ENCODE measurements around the gene CA12. TPM values are rescaled to one million over a fixed set of nuclear protein-coding genes. Genes with fewer than 3 reads are reported as not detected.

CA12 gene
- total and polyA plus RNA-seq, 10 of the 15 experiments (the other 5 are each of a cell fraction or from before 2014, with no cell fraction given), result 0.03 to 0.10 TPM; not detected in 8

DNA sequence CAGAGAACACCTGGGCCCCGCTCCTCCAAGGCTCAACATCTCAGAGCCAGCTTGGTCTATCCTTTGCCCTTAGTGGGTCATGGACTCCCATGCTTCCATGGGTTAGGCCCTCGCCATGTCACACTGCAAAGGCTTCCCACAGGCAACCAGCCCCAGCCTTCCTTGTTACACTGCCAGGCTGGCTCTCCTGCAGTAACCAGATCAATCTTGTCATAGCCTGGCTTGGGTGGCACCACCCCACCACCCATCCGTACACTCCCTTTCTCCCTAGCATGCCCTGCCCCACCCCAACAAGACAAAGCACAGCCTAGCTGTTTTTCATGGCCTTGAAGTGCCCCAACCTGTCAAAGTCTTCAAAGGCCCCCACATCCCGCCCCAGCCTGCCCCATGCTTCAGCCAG is 30.5 kb downstream of the CA12 start (continued):
- TF ChIP-seq ESRRA (IDR thresholded peaks at IDR 0.05; ENCODE audit: low read length) (no peak), FOXM1 (IDR thresholded peaks at IDR 0.05; ENCODE audit: low read depth, low read length) (no peak)
- TF ChIP-seq, protein P1, sequence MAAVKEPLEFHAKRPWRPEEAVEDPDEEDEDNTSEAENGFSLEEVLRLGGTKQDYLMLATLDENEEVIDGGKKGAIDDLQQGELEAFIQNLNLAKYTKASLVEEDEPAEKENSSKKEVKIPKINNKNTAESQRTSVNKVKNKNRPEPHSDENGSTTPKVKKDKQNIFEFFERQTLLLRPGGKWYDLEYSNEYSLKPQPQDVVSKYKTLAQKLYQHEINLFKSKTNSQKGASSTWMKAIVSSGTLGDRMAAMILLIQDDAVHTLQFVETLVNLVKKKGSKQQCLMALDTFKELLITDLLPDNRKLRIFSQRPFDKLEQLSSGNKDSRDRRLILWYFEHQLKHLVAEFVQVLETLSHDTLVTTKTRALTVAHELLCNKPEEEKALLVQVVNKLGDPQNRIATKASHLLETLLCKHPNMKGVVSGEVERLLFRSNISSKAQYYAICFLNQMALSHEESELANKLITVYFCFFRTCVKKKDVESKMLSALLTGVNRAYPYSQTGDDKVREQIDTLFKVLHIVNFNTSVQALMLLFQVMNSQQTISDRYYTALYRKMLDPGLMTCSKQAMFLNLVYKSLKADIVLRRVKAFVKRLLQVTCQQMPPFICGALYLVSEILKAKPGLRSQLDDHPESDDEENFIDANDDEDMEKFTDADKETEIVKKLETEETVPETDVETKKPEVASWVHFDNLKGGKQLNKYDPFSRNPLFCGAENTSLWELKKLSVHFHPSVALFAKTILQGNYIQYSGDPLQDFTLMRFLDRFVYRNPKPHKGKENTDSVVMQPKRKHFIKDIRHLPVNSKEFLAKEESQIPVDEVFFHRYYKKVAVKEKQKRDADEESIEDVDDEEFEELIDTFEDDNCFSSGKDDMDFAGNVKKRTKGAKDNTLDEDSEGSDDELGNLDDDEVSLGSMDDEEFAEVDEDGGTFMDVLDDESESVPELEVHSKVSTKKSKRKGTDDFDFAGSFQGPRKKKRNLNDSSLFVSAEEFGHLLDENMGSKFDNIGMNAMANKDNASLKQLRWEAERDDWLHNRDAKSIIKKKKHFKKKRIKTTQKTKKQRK (IDR thresholded peaks at IDR 0.05; ENCODE audit: low read depth, low read length), result no peak
- TF ChIP-seq, protein P2, sequence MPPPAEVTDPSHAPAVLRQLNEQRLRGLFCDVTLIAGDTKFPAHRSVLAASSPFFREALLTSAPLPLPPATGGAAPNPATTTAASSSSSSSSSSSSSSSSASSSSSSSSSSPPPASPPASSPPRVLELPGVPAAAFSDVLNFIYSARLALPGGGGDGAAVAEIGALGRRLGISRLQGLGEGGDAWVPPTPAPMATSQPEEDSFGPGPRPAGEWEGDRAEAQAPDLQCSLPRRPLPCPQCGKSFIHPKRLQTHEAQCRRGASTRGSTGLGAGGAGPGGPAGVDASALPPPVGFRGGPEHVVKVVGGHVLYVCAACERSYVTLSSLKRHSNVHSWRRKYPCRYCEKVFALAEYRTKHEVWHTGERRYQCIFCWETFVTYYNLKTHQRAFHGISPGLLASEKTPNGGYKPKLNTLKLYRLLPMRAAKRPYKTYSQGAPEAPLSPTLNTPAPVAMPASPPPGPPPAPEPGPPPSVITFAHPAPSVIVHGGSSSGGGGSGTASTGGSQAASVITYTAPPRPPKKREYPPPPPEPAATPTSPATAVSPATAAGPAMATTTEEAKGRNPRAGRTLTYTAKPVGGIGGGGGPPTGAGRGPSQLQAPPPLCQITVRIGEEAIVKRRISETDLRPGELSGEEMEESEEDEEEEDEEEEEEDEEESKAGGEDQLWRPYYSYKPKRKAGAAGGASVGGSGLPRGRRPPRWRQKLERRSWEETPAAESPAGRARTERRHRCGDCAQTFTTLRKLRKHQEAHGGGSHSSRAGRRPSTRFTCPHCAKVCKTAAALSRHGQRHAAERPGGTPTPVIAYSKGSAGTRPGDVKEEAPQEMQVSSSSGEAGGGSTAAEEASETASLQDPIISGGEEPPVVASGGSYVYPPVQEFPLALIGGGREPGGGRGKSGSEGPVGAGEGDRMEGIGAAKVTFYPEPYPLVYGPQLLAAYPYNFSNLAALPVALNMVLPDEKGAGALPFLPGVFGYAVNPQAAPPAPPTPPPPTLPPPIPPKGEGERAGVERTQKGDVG (CRISPR knock-in tag; IDR thresholded peaks at IDR 0.05), result no peak

DNA sequence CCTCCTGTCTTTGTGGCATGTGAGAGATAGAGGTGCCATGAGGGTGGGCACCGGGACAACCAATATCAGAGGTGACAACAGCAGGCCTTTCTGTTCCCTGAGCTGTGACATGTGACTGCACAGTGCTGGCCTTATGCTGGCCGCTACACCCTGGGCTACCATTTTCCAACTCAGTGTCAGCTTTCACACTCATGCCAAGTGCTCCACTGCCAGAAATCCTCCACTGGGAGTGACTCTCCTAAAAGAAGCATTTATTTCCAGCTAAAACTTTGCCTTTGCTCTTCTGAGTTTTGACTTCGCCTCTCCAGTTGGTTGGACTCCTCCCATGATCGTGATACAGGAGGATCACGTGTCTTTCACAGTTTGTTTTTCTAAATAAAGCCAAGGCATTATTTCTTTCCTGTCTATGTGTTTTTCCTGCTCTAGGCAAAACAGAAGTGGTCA is 31.4 kb downstream of the CA12 start:
- BruUV-seq (replicated peaks), result no TSS peak
- Histone ChIP-seq H3K4me3 (no peak overlapping the region), H3K4me1 (ENCODE audit: control insufficient read depth, insufficient read depth, low read length) (no peaks in the 10 kb centered on the region), H3K4me2 (ENCODE audit: control insufficient read depth, insufficient read depth) (no peak overlapping the region), H3K27me3 (replicated peaks in 1 of 2; ENCODE audit: control insufficient read depth in 2 of 2, insufficient read depth in 2 of 2, low read length in 1 of 2) (no peaks in the 10 kb centered on the region; a peak in 2 of 4 replicates), H3K36me3 (ENCODE audit: control insufficient read depth in 2 of 2, insufficient read depth in 2 of 2, low read length in 1 of 2) (no peaks in the 10 kb centered on the region), H2AFZ (ENCODE audit: control insufficient read depth, low read depth, low read length) (no peak overlapping the region), H3K27ac (ENCODE audit: control insufficient read depth, insufficient read depth) (no peak overlapping the region), H4K20me1 (ENCODE audit: control insufficient read depth, insufficient read depth) (no peaks in the 10 kb centered on the region), H3K9me3 (replicated peaks; ENCODE audit: control insufficient read depth, insufficient read depth, low read length) (no peaks in the 10 kb centered on the region), H3K9ac (ENCODE audit: control insufficient read depth, insufficient read depth, low read length) (no peak overlapping the region), H3K79me2 (ENCODE audit: control insufficient read depth, insufficient read depth, low read length) (no peaks in the 10 kb centered on the region)
- 57% methylated on average over 5 of the region's 5 CpGs for WGBS (ENCODE audit: insufficient coverage, insufficient replicate concordance, low lambda C conversion rate, missing lambda C conversion rate)
- RAD21 ChIA-PET (ENCODE audit: unreplicated experiment), result interaction anchor here (0.6 kb wide), 1 partner anchor 188 kb away, joined by 5 read pairs; no protein-coding TSS in a partner anchor
- DNase-seq (ENCODE audit: low read depth, low spot score), result no peak
- no peak for FAIRE-seq
- SMC1A ChIA-PET (ENCODE audit: uncharacterized antibody, unreplicated experiment), result interaction anchor here (1.2 to 2.0 kb wide), 3 partner anchors 11 to 61 kb away, joined by 3 to 7 read pairs (median 3); no protein-coding TSS in a partner anchor
- in situ Hi-C loops (cut with MboI), result no loop called here
- ATAC-seq, result no peak
- intact Hi-C loops (cut with micrococcal nuclease; ENCODE audit: unreplicated experiment), result no loop called here
- CTCF ChIA-PET, result interaction anchor here (1.0 to 1.7 kb wide), 2 partner anchors 10 to 22 kb away, joined by 3 to 4 read pairs; no protein-coding TSS in a partner anchor
- POLR2A ChIA-PET, result interaction anchor here (1.2 kb wide), 1 partner anchor 31 kb away, joined by 3 read pairs; no protein-coding TSS in a partner anchor
- TF ChIP-seq STAT3 (IDR thresholded peaks at IDR 0.05; ENCODE audit: low read depth, low read length), result no peak
- no peak for TF ChIP-seq RAD51 (IDR thresholded peaks at IDR 0.05)
- TF ChIP-seq, protein P3, sequence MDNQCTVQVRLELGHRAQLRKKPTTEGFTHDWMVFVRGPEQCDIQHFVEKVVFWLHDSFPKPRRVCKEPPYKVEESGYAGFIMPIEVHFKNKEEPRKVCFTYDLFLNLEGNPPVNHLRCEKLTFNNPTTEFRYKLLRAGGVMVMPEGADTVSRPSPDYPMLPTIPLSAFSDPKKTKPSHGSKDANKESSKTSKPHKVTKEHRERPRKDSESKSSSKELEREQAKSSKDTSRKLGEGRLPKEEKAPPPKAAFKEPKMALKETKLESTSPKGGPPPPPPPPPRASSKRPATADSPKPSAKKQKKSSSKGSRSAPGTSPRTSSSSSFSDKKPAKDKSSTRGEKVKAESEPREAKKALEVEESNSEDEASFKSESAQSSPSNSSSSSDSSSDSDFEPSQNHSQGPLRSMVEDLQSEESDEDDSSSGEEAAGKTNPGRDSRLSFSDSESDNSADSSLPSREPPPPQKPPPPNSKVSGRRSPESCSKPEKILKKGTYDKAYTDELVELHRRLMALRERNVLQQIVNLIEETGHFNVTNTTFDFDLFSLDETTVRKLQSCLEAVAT (IDR thresholded peaks at IDR 0.05), result no peak
- TF ChIP-seq, protein P4, sequence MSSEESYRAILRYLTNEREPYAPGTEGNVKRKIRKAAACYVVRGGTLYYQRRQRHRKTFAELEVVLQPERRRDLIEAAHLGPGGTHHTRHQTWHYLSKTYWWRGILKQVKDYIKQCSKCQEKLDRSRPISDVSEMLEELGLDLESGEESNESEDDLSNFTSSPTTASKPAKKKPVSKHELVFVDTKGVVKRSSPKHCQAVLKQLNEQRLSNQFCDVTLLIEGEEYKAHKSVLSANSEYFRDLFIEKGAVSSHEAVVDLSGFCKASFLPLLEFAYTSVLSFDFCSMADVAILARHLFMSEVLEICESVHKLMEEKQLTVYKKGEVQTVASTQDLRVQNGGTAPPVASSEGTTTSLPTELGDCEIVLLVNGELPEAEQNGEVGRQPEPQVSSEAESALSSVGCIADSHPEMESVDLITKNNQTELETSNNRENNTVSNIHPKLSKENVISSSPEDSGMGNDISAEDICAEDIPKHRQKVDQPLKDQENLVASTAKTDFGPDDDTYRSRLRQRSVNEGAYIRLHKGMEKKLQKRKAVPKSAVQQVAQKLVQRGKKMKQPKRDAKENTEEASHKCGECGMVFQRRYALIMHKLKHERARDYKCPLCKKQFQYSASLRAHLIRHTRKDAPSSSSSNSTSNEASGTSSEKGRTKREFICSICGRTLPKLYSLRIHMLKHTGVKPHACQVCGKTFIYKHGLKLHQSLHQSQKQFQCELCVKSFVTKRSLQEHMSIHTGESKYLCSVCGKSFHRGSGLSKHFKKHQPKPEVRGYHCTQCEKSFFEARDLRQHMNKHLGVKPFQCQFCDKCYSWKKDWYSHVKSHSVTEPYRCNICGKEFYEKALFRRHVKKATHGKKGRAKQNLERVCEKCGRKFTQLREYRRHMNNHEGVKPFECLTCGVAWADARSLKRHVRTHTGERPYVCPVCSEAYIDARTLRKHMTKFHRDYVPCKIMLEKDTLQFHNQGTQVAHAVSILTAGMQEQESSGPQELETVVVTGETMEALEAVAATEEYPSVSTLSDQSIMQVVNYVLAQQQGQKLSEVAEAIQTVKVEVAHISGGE (CRISPR knock-in tag; IDR thresholded peaks at IDR 0.05), result no peak
- no peak for TF ChIP-seq RCOR1 (conservative IDR thresholded peaks at IDR 0.05; ENCODE audit: low read depth, low read length)
